Measurements from ENCODE around the gene KCNQ4.

The KCNQ4 gene

DNA sequence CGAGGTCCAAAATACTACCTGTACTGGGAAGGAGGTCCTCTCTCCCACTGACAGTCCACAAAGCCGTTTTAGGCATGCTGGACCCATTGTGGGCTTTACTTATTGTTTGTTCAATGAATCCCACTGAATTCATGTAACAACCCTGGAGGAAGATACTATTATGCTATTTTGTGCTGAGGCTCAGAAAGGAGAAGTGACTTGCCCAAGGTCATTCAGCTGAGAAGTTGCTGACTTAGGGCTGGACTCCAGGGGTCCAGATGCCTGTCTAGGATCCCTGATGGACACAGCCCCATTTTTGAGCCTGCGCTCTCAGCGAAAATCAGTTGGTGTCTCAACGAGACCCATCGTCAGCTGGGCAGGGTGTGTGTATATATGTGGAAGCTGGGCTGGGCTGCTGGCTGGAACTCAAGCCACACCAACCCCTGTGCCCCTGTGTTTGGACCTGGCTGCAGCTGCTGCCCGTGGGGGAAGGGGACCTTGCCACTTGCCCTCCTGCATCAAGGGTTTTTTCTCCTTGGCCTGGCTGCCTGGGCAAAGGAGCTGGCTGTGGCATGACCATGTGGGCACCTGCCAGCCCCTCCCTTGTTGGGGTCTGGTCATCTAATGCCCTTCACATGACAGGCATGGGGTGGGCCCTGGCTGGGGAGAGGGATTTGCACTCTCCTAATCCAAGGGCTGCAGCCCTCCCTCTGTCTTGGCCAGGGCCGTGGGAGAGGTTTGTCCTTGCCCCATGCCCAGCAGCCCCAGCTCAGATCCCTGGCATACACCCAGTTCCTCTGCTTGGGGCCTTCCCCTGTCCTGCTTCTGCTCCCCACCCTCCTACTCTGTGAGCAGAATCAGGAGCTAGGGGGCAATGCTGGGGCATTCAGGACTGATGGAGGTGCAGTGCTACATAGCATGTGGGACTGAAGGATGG, 15.0 kb downstream of the KCNQ4 start:
- Histone ChIP-seq H3K36me3 (ENCODE audit: insufficient read depth, insufficient read length, low read length) (no peaks in the 10 kb centered on the region), H3K9me3 (ENCODE audit: insufficient read depth, low read length) (no peaks in the 10 kb centered on the region), H3K4me1 (ENCODE audit: insufficient read depth, insufficient read length) (peaks cover 50% of the 10 kb centered on the region), H3K27me3 (ENCODE audit: insufficient read depth, insufficient read length) (peaks cover 4% of the 10 kb centered on the region), H3K9ac (ENCODE audit: insufficient read length, low read depth) (peak overlapping the region; percentile 15), H3K4me3 (ENCODE audit: insufficient read length, low read depth) (no peak overlapping the region)
- DNase-seq (ENCODE audit: low read depth, low spot score): no peak
- TF ChIP-seq SUZ12 (IDR thresholded peaks at IDR 0.05; ENCODE audit: extremely low read depth, insufficient read depth, insufficient read length) (no peak), ZNF274 (IDR thresholded peaks at IDR 0.05; ENCODE audit: low read depth, low read length) (no peak), YY1 (IDR thresholded peaks at IDR 0.05; ENCODE audit: insufficient read depth, insufficient read length) (no peak)

DNA sequence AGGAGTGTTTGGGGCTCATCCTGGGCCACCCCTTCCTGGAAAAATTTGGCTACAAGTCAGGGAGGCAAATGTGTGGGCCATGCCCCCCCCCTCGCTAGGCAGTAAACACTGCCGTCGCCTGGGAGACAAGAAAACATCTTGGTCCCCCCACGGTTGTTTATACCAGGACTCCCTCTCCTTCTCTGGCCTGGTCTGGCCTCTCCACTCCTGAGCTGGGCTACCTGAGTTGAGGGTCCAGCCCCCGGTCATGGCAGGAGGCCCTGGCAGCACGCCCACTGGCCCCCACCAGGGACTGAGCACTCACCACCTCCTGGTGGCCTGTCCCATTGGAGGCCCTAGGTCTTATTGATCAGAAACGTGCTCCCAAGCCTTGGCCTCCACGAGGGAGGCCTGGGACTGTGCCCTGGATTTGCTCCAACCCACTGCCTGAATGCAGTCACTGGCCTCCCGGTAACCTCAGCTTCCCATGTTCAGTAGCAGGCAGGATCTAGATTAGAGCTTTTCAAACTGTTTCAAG, 15.8 kb downstream of the KCNQ4 start:
- DNase-seq (ENCODE audit: low read depth, low spot score): no peak
- no peak overlapping the region for H3K9ac ChIP-seq (ENCODE audit: insufficient read length, low read depth)
- peaks cover 4% of the 10 kb centered on the region for H3K27me3 ChIP-seq (ENCODE audit: insufficient read depth, insufficient read length)
- no peak overlapping the region for H3K4me3 ChIP-seq (ENCODE audit: insufficient read length, low read depth)
- no peaks in the 10 kb centered on the region for H3K9me3 ChIP-seq (ENCODE audit: insufficient read depth, low read length)
- TF ChIP-seq ZNF274 (IDR thresholded peaks at IDR 0.05; ENCODE audit: low read depth, low read length) (no peak), SUZ12 (IDR thresholded peaks at IDR 0.05; ENCODE audit: extremely low read depth, insufficient read depth, insufficient read length) (no peak), YY1 (IDR thresholded peaks at IDR 0.05; ENCODE audit: insufficient read depth, insufficient read length) (no peak)
- peaks cover 53% of the 10 kb centered on the region for H3K4me1 ChIP-seq (ENCODE audit: insufficient read depth, insufficient read length)
- H3K36me3 ChIP-seq (ENCODE audit: insufficient read depth, insufficient read length, low read length): no peaks in the 10 kb centered on the region

DNA sequence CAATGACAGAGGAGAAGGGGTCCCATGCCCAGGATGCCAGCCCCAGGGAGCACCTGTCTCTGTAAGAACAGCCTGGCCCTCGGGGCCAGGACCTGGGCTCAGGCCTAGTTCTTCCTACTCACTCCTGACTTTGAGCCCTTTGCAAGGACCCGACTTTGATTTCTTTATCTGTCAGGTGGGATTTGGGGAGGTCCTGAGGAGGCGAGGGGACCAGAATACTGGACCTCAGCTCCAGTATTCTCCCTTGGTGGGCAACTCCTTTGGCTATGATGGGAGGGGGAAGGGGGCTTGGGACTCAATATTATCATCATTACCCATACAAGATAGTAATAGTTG, 18.1 kb downstream of the KCNQ4 start:
- Histone ChIP-seq H3K27me3 (ENCODE audit: insufficient read depth, insufficient read length) (peaks cover 4% of the 10 kb centered on the region), H3K9me3 (ENCODE audit: insufficient read depth, low read length) (no peaks in the 10 kb centered on the region), H3K4me1 (ENCODE audit: insufficient read depth, insufficient read length) (peaks cover 56% of the 10 kb centered on the region), H3K36me3 (ENCODE audit: insufficient read depth, insufficient read length, low read length) (no peaks in the 10 kb centered on the region), H3K4me3 (ENCODE audit: insufficient read length, low read depth) (no peak overlapping the region), H3K9ac (ENCODE audit: insufficient read length, low read depth) (no peak overlapping the region)
- DNase-seq (ENCODE audit: low read depth, low spot score): no peak
- TF ChIP-seq YY1 (IDR thresholded peaks at IDR 0.05; ENCODE audit: insufficient read depth, insufficient read length) (no peak), ZNF274 (IDR thresholded peaks at IDR 0.05; ENCODE audit: low read depth, low read length) (no peak)

DNA sequence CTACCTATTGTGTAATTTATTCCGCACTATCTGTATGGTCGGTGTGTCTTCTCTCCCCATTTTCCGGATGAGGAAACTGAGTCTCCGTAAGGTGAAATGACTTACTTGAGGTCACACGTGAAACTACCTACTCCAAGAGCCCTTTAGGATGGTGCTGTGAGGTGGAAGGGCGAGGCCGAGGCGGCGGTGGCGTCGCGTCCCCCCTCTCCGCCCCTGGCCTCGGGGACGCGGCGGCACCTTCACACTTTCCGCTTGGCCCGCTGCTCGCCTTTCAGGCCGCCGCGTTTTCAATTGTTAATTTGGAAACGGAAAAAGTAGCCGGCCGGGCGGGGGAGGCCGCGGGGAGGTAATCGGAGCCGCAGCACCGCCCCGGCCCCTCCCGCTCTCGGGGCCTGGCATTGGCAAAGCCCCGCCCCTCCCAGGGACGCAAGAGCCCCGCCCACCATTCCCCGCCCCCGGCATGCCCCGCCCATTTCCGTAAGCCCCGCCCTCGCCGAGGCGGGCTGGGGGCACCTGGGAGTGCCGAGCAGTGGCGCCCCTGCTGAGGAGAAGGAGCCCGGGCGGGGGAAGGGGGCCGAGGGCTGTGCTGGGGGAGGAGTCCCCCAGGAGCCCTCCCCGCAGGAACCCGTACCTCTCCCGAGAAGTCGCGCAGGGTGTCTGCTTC, 18.6 kb downstream of the KCNQ4 start:
- Histone ChIP-seq H3K27me3 (ENCODE audit: insufficient read depth, insufficient read length) (peaks cover 4% of the 10 kb centered on the region), H3K4me3 (ENCODE audit: insufficient read length, low read depth) (no peak overlapping the region), H3K9ac (ENCODE audit: insufficient read length, low read depth) (peak overlapping the region; percentile 4), H3K9me3 (ENCODE audit: insufficient read depth, low read length) (no peaks in the 10 kb centered on the region), H3K36me3 (ENCODE audit: insufficient read depth, insufficient read length, low read length) (no peaks in the 10 kb centered on the region), H3K4me1 (ENCODE audit: insufficient read depth, insufficient read length) (peaks cover 58% of the 10 kb centered on the region)
- peak; percentile 95 for DNase-seq (ENCODE audit: low read depth, low spot score)
- TF ChIP-seq ZNF274 (IDR thresholded peaks at IDR 0.05; ENCODE audit: low read depth, low read length) (no peak), YY1 (IDR thresholded peaks at IDR 0.05; ENCODE audit: insufficient read depth, insufficient read length) (no peak), SUZ12 (IDR thresholded peaks at IDR 0.05; ENCODE audit: extremely low read depth, insufficient read depth, insufficient read length) (no peak)

DNA sequence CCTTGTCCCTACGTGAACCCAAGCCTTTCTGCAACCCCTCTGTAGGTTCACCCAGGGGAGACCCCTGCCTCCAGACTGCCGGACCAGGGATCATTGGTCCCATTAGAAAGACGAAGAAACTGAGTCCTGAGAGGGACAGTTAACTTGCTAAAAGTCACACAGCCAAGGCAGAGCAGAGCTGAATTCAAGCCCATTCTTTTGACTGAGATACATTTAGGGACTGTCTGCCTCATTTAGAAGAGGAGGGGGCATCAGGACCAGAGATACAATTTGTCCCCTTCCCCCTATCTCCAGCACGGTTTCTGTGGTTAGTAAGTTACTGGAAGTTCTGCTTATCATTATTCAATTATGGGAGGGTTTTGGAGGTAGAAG, 19.1 kb downstream of the KCNQ4 start:
- Histone ChIP-seq H3K9me3 (ENCODE audit: insufficient read depth, low read length) (no peaks in the 10 kb centered on the region), H3K4me1 (ENCODE audit: insufficient read depth, insufficient read length) (peaks cover 56% of the 10 kb centered on the region), H3K27me3 (ENCODE audit: insufficient read depth, insufficient read length) (peaks cover 4% of the 10 kb centered on the region), H3K4me3 (ENCODE audit: insufficient read length, low read depth) (no peak overlapping the region), H3K9ac (ENCODE audit: insufficient read length, low read depth) (peak overlapping the region; percentile 4), H3K36me3 (ENCODE audit: insufficient read depth, insufficient read length, low read length) (no peaks in the 10 kb centered on the region)
- no peak for DNase-seq (ENCODE audit: low read depth, low spot score)
- TF ChIP-seq ZNF274 (IDR thresholded peaks at IDR 0.05; ENCODE audit: low read depth, low read length) (no peak), SUZ12 (IDR thresholded peaks at IDR 0.05; ENCODE audit: extremely low read depth, insufficient read depth, insufficient read length) (no peak), YY1 (IDR thresholded peaks at IDR 0.05; ENCODE audit: insufficient read depth, insufficient read length) (no peak)

- Histone ChIP-seq H3K9ac (ENCODE audit: insufficient read length, low read depth) (no peak overlapping the region), H3K9me3 (ENCODE audit: insufficient read depth, low read length) (no peaks in the 10 kb centered on the region), H3K4me1 (ENCODE audit: insufficient read depth, insufficient read length) (peaks cover 51% of the 10 kb centered on the region), H3K4me3 (ENCODE audit: insufficient read length, low read depth) (no peak overlapping the region), H3K27me3 (ENCODE audit: insufficient read depth, insufficient read length) (peaks cover 4% of the 10 kb centered on the region), H3K36me3 (ENCODE audit: insufficient read depth, insufficient read length, low read length) (no peaks in the 10 kb centered on the region)
- DNase-seq (ENCODE audit: low read depth, low spot score): no peak
- TF ChIP-seq ZNF274 (IDR thresholded peaks at IDR 0.05; ENCODE audit: low read depth, low read length) (no peak), YY1 (IDR thresholded peaks at IDR 0.05; ENCODE audit: insufficient read depth, insufficient read length) (no peak), SUZ12 (IDR thresholded peaks at IDR 0.05; ENCODE audit: extremely low read depth, insufficient read depth, insufficient read length) (no peak)
These were observed 19.9 kb downstream of the KCNQ4 start for GRCh38 chr1:40803447-40803846.

GRCh38 chr1:40803902-40804301, 20.3 kb downstream of the KCNQ4 start:
- Histone ChIP-seq H3K9me3 (ENCODE audit: insufficient read depth, low read length) (no peaks in the 10 kb centered on the region), H3K4me1 (ENCODE audit: insufficient read depth, insufficient read length) (peaks cover 47% of the 10 kb centered on the region), H3K27me3 (ENCODE audit: insufficient read depth, insufficient read length) (peaks cover 4% of the 10 kb centered on the region), H3K9ac (ENCODE audit: insufficient read length, low read depth) (no peak overlapping the region), H3K4me3 (ENCODE audit: insufficient read length, low read depth) (no peak overlapping the region), H3K36me3 (ENCODE audit: insufficient read depth, insufficient read length, low read length) (no peaks in the 10 kb centered on the region)
- TF ChIP-seq SUZ12 (IDR thresholded peaks at IDR 0.05; ENCODE audit: extremely low read depth, insufficient read depth, insufficient read length): no peak
- no peak for TF ChIP-seq YY1 (IDR thresholded peaks at IDR 0.05; ENCODE audit: insufficient read depth, insufficient read length)
- no peak for TF ChIP-seq ZNF274 (IDR thresholded peaks at IDR 0.05; ENCODE audit: low read depth, low read length)
- DNase-seq (ENCODE audit: low read depth, low spot score): no peak

Data from NT2/D1 (cell line).